AG10803 (cell line): Measurements from ENCODE around the gene MAP3K10.

Experiments used
- DNase-seq: peaks from one replicate; pipeline ENCODE4 v3.0.0; 2010; ENCODE audit warnings: low read depth
- H3K4me3 ChIP-seq: 2 replicates; pipeline ENCODE4 v1.5.1; 2011; ENCODE audit warnings: mild to moderate bottlenecking, low read length, control low read depth
- CTCF ChIP-seq: conservative IDR thresholded peaks from 2 replicates; pipeline ENCODE4 v1.5.1; 2011; ENCODE audit warnings: mild to moderate bottlenecking, low read length, control low read depth, inconsistent platforms

Gene MAP3K10

GRCh38 chr19:40147693-40148347, 43.4 kb upstream of the MAP3K10 start:
- TF ChIP-seq CTCF = peak; percentile 20; the same call in 1 of the 2 replicates
- peak overlapping the region; percentile 71 for H3K4me3 ChIP-seq
- peak; percentile 71 for DNase-seq

GRCh38 chr19:40149501-40149900, 41.7 kb upstream of the MAP3K10 start:
- no peak for DNase-seq
- no peak overlapping the region for H3K4me3 ChIP-seq
- no peak for TF ChIP-seq CTCF

GRCh38 chr19:40150170-40150569, 41.1 kb upstream of the MAP3K10 start:
- H3K4me3 ChIP-seq = no peak overlapping the region
- DNase-seq = peak; percentile 78
- no peak for TF ChIP-seq CTCF

GRCh38 chr19:40154121-40154680, 37.0 kb upstream of the MAP3K10 start:
- no peak for TF ChIP-seq CTCF
- H3K4me3 ChIP-seq = no peak overlapping the region
- DNase-seq = no peak

- H3K4me3 ChIP-seq = no peak overlapping the region
- DNase-seq = peak; percentile 25
- peak; percentile 56 for TF ChIP-seq CTCF
These were observed 35.4 kb upstream of the MAP3K10 start for GRCh38 chr19:40155749-40156265.

GRCh38 chr19:40157059-40157458, 34.2 kb upstream of the MAP3K10 start:
- TF ChIP-seq CTCF = no peak
- H3K4me3 ChIP-seq = no peak overlapping the region
- no peak for DNase-seq

GRCh38 chr19:40159744-40160143, 31.5 kb upstream of the MAP3K10 start:
- TF ChIP-seq CTCF = no peak
- H3K4me3 ChIP-seq = no peak overlapping the region
- DNase-seq = no peak
